HepG2 (cell line): Measurements from ENCODE around the gene DNAJB2. TPM values are rescaled to one million over a fixed set of nuclear protein-coding genes. Genes with fewer than 3 reads are reported as not detected.

Experiments
- CEBPB ChIP-seq: IDR thresholded peaks from 2 replicates; pipeline ENCODE4 v1.6.1; 2011; ENCODE audit warnings: low read depth, low read length, improper control_type of control experiment, borderline replicate concordance
- CENPX ChIP-seq: sonication (generic); formaldehyde crosslinking; IDR thresholded peaks from 2 replicates; pipeline ENCODE4 v1.9.0; 2021; ENCODE audit warnings: mild to moderate bottlenecking, missing genetic modification reagents, moderate library complexity
- ELF1 ChIP-seq: sonication (generic); formaldehyde crosslinking; IDR thresholded peaks from 2 replicates; pipeline ENCODE4 v1.4.0; 2020; ENCODE audit warnings: missing genetic modification reagents
- NCOA5 ChIP-seq: sonication (generic); formaldehyde crosslinking; IDR thresholded peaks from 2 replicates; pipeline ENCODE4 v1.4.0; 2020; ENCODE audit warnings: missing genetic modification reagents
- SOX6 ChIP-seq, 2 experiments: fragments of 450-650 bp in 1 of 2; sonication (generic) in 1 of 2; formaldehyde crosslinking in 1 of 2; IDR thresholded peaks; 2 replicates each; pipeline versions ENCODE4 v1.4.0 to v1.6.1; 2017 to 2020; ENCODE audit warnings: antibody characterized with exemption in 1 of 2, mild to moderate bottlenecking in 1 of 2, missing genetic modification reagents in 1 of 2
- SP140L ChIP-seq: sonication (generic); formaldehyde crosslinking; IDR thresholded peaks from 2 replicates; pipeline ENCODE4 v1.4.0; 2020; ENCODE audit warnings: missing genetic modification reagents, borderline replicate concordance
- SP4 ChIP-seq: sonication (generic); formaldehyde crosslinking; IDR thresholded peaks from 2 replicates; pipeline ENCODE4 v1.8.1; 2023; ENCODE audit warnings: mild to moderate bottlenecking, missing genetic modification reagents
- TCF7 ChIP-seq: sonication (generic); IDR thresholded peaks from 2 replicates; pipeline ENCODE4 v1.6.1; 2016; ENCODE audit warnings: antibody characterized with exemption, low read depth
- TEAD3 ChIP-seq: optimal IDR thresholded peaks from 2 replicates; pipeline ENCODE3; 2016; ENCODE audit warnings: borderline replicate concordance
- ZMAT3 ChIP-seq: sonication (generic); formaldehyde crosslinking; conservative IDR thresholded peaks from 2 replicates; pipeline ENCODE4 v1.7.0; 2021; ENCODE audit warnings: missing genetic modification reagents
- ZNF891 ChIP-seq: sonication (generic); formaldehyde crosslinking; IDR thresholded peaks from 2 replicates; pipeline ENCODE4 v1.5.0; 2020; ENCODE audit warnings: mild to moderate bottlenecking, missing genetic modification reagents
- ZSCAN30 ChIP-seq: sonication (generic); formaldehyde crosslinking; IDR thresholded peaks from 2 replicates; pipeline ENCODE4 v1.5.0; 2020; ENCODE audit warnings: mild to moderate bottlenecking, missing genetic modification reagents
- polyA plus RNA-seq, 8 experiments: library from polyadenylated mRNA; depleted of rRNA in 3 of 8; stranded (reverse) in 7 of 8; unstranded in 1 of 8; fragments of >200 nt; fragmentation: Illumina TruSeq in 4 of 8; extraction: Trizol in 4 of 8; gene quantifications; 2 replicates each; pipeline versions ENCODE4 v1.2.1 to v1.2.3, GENCODE V29; 2011 to 2016; ENCODE audit warnings: low read depth in 4 of 8, missing spikeins in 1 of 8, mixed read lengths in 1 of 8; ENCODE audit not compliant: insufficient read depth in 1 of 8
- total RNA-seq, 5 experiments: library from RNA; depleted of rRNA; stranded (reverse); fragments of >200 nt; fragmentation: Illumina TruSeq; extraction: Trizol; gene quantifications; 2 replicates each; pipeline ENCODE4 v1.2.3, GENCODE V29; 2016; ENCODE audit warnings: low read depth in 1 of 5
- TF ChIP-seq, protein P1 (sequence below), 2 experiments: fragments of 450-650 bp in 1 of 2; sonication (generic) in 1 of 2; formaldehyde crosslinking in 1 of 2; IDR thresholded peaks; 2 replicates each; pipeline versions ENCODE4 v1.6.1 to v1.8.0; 2016 to 2022; ENCODE audit warnings: antibody characterized with exemption in 1 of 2, mild to moderate bottlenecking in 1 of 2, missing genetic modification reagents in 1 of 2
- TF ChIP-seq, protein P2 (sequence below): IDR thresholded peaks from 2 replicates; pipeline ENCODE4 v1.6.1; 2016; ENCODE audit warnings: low read depth
- TF ChIP-seq, protein P3 (sequence below): IDR thresholded peaks from 2 replicates; pipeline ENCODE4 v1.6.1; 2016; ENCODE audit warnings: mild to moderate bottlenecking
- TF ChIP-seq, protein P4 (sequence below): sonication (generic); formaldehyde crosslinking; IDR thresholded peaks from 2 replicates; pipeline ENCODE4 v1.5.0; 2020; ENCODE audit warnings: missing genetic modification reagents

The DNAJB2 gene
- total and polyA plus RNA-seq, 2 of the 13 experiments (the other 11 are each of a cell fraction or from before 2014, with no cell fraction given) = 21.3 to 31.1 TPM

DNA sequence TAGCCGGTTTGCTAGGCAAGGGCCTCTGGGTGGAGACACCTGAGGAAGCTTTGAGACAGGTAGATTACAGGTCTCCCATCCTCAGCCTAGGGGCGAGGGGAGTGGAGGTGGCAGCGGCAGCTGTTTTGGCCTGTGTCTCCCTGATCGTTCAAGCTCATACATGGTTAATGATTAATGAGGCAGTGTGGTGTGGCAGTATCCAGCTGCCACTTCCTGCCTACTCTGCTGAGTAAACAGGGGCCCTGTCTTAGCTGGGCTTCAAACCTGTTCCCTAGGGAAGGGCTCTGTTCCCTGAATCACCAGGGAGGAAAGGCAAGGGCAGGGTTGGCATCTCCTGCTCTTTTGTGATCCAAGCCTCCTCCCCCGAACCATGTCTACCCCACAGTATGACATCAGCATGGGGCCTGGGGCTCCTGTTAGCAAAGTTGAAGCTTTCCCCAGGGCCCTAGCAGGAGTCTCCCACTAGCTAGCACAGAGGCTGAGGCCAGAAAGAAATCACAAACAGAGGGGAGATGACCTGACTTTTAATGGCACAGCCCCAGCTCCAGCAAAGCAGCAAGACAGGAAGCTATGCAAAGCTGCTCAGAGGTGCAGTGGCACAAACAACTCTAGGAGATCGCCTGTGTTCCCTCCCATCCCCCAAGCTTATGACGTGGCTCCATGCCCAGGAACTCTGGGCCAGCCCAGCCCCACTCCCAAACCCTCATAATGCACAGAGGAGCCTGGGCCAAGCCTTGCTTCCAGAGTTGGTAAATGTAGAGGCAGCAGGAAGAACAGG, 29.8 kb upstream of the DNAJB2 start (continued):
- TF ChIP-seq, protein P1, sequence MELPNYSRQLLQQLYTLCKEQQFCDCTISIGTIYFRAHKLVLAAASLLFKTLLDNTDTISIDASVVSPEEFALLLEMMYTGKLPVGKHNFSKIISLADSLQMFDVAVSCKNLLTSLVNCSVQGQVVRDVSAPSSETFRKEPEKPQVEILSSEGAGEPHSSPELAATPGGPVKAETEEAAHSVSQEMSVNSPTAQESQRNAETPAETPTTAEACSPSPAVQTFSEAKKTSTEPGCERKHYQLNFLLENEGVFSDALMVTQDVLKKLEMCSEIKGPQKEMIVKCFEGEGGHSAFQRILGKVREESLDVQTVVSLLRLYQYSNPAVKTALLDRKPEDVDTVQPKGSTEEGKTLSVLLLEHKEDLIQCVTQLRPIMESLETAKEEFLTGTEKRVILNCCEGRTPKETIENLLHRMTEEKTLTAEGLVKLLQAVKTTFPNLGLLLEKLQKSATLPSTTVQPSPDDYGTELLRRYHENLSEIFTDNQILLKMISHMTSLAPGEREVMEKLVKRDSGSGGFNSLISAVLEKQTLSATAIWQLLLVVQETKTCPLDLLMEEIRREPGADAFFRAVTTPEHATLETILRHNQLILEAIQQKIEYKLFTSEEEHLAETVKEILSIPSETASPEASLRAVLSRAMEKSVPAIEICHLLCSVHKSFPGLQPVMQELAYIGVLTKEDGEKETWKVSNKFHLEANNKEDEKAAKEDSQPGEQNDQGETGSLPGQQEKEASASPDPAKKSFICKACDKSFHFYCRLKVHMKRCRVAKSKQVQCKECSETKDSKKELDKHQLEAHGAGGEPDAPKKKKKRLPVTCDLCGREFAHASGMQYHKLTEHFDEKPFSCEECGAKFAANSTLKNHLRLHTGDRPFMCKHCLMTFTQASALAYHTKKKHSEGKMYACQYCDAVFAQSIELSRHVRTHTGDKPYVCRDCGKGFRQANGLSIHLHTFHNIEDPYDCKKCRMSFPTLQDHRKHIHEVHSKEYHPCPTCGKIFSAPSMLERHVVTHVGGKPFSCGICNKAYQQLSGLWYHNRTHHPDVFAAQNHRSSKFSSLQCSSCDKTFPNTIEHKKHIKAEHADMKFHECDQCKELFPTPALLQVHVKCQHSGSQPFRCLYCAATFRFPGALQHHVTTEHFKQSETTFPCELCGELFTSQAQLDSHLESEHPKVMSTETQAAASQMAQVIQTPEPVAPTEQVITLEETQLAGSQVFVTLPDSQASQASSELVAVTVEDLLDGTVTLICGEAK (IDR thresholded peaks at IDR 0.05) = no peak
- TF ChIP-seq, protein P1 (CRISPR knock-in tag; IDR thresholded peaks at IDR 0.05) = peak; percentile 84; the same call in 1 of the 2 replicates
- TF ChIP-seq ZNF891 (CRISPR knock-in tag) (peak; percentile 88), SP4 (peak; percentile 32; the same call in 1 of the 2 replicates), NCOA5 (no peak), CEBPB (no peak), TCF7 (no peak), CENPX (CRISPR knock-in tag) (no peak), ZMAT3 (CRISPR knock-in tag) (peak; percentile 85), SOX6 (IDR thresholded peaks at IDR 0.05) (no peak), SOX6 (CRISPR knock-in tag; IDR thresholded peaks at IDR 0.05) (peak; percentile 73), SP140L (CRISPR knock-in tag) (0 out of 2 replicates have a peak, but pooled peaks have one; percentile 17), TEAD3 (CRISPR knock-in tag) (peak; percentile 33), ELF1 (CRISPR knock-in tag) (peak; percentile 94), ZSCAN30 (CRISPR knock-in tag) (no peak)
- TF ChIP-seq, protein P2, sequence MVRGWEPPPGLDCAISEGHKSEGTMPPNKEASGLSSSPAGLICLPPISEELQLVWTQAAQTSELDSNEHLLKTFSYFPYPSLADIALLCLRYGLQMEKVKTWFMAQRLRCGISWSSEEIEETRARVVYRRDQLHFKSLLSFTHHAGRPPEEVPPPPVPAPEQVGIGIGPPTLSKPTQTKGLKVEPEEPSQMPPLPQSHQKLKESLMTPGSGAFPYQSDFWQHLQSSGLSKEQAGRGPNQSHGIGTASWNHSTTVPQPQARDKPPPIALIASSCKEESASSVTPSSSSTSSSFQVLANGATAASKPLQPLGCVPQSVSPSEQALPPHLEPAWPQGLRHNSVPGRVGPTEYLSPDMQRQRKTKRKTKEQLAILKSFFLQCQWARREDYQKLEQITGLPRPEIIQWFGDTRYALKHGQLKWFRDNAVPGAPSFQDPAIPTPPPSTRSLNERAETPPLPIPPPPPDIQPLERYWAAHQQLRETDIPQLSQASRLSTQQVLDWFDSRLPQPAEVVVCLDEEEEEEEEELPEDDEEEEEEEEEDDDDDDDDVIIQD (CRISPR knock-in tag) = peak; percentile 96
- TF ChIP-seq, protein P3, sequence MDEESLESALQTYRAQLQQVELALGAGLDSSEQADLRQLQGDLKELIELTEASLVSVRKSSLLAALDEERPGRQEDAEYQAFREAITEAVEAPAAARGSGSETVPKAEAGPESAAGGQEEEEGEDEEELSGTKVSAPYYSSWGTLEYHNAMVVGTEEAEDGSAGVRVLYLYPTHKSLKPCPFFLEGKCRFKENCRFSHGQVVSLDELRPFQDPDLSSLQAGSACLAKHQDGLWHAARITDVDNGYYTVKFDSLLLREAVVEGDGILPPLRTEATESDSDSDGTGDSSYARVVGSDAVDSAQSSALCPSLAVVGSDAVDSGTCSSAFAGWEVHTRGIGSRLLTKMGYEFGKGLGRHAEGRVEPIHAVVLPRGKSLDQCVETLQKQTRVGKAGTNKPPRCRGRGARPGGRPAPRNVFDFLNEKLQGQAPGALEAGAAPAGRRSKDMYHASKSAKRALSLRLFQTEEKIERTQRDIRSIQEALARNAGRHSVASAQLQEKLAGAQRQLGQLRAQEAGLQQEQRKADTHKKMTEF (CRISPR knock-in tag) = no peak
- TF ChIP-seq, protein P4, sequence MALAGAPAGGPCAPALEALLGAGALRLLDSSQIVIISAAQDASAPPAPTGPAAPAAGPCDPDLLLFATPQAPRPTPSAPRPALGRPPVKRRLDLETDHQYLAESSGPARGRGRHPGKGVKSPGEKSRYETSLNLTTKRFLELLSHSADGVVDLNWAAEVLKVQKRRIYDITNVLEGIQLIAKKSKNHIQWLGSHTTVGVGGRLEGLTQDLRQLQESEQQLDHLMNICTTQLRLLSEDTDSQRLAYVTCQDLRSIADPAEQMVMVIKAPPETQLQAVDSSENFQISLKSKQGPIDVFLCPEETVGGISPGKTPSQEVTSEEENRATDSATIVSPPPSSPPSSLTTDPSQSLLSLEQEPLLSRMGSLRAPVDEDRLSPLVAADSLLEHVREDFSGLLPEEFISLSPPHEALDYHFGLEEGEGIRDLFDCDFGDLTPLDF (CRISPR knock-in tag) = no peak
